GM19043 (cell line): ENCODE results near the gene CFAP92.
"Not testable (repeated sequence)": the region's sequence is repeated elsewhere in the genome, so short reads cannot be mapped to it uniquely, and the experiment has no call there.

Source experiments
- ATAC-seq: cut with Tn5 transposase; IDR thresholded peaks from one replicate; pipeline ENCODE4 v1.9.1; 2021; ENCODE audit warnings: low read depth; ENCODE audit not compliant: unreplicated experiment

Gene CFAP92

DNA sequence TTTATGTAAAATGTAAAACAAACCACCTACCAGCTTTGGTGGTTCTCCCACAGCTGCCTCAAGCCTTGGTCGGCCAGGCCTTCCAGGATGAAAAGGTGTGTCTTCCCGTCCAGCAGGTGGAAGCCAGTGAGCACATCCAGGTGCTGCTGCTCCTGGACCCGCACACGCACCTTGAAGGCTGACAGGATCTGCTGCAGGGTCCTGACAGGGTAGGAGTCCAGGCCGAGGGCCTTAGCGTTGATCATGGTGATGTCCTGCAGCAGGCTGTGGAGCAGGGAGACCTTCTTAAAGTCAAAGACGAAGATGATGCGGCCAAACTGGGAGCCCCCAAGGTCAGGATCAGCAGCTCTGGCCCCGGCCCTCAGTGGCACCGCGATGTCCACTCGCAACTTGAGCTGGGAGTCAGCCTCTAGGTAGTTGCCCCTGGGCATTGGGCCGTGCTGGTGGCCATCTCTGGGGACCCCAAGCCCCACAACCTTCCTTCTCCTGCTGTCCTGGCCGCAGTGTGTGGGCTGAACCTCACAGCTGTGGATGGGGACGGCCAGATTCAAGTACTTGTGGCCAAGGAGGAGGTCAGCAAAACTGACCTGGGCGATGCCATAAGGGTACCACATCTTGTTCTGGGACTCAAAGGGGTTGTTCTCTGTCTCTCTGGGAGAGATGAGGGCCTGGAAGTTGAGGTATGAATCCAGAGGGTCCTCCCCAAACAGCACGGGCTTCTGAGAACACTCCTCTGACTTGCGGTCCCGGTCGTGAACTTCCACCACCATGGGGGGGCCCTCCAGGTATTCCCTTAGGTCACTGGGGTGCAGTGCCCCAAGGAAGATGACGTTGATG is 48.6 kb downstream of the CFAP92 start:
- no peak for ATAC-seq

DNA sequence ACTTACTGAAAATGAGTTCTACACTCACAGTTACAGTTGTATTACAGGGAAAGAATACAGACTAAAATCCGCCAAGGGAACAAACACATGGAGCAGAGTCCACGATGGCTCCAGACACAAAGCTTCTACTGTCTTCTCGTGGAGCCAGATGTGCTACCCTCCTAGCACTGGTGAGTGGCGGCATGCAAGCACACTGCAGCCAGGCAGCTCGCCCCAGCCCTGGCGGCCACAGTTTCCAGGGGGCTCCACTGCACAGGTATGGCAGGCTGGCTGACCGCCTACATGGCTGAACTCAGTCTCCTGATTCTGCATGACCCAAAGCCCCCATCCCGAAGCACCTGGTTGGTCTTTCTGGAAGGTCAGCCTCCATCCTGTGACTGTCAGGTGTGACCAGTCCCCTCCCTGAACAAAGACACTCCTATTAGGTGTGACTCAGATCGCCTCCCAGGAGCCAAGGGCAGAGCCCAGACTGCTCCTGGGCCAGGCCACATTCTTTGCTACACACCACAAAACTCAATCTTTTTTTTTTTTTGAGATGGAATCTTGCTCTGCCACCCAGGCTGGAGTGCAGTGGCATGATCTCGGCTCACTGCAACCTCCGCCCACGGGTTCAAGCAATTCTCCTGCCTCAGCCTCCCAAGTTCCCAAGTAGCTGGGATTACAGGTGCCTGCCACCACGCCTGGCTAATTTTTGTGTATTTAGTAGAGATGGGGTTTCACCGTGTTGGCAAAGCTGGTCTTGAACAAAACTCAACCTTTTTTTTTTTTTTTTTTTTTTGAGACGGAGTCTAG is 51.5 kb downstream of the CFAP92 start:
- ATAC-seq, result no peak

DNA sequence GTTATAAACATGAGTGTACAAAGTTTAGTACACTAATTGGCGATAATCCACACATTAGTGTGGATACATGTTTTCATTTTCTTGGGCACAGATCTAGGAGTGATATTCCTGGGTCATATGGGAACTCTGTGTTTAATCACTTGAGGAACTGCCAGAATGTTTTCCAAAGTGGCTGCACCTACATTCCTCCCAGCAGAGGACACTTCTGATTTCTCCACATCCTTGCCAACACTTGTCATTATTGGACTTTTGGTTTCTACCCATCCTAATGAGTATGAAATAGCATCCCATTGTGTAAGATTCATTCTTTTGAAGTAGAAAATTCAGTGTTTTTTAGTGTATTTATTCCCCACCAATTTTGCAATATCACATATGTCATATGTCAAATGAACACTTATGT is 53.6 kb downstream of the CFAP92 start:
- ATAC-seq, result no peak

DNA sequence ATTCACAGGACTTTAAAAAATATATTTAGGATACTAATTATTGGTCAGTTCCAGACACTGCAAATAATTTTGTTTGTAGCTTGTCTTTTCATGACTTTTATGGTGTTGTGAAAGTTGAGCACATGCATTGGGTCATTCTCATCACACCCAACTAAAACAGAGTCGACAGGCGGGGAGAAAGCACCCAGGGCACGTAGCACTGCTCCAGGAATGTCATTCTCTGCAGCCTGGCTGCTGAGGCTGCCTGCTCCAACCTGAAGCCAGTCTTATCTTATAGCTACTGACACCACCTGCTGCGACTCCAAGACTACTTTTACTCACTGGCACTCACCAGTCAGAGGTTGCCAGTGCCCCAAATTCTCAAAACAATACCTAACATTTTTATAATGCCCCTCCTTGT is 57.5 kb downstream of the CFAP92 start:
- ATAC-seq, result no peak

DNA sequence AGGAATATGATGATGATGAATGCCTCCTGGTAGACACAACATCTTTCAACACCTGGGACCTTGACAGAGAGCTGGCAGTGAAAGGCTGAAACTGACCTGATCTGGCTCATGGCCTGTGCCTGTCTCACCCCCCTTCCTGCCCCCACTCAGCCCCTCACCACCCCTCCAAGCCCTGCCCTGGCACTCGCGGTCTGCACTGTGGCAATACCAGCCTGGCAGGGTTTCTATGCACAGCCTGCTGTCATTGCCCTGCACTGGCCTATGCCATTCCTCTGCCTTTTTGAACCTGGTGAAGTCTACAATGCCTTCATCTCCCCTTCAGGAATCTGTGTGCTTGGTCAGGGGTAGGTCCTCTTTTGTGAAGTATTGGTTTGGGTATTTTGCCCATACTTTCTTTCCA is 58.0 kb downstream of the CFAP92 start:
- ATAC-seq, result no peak

DNA sequence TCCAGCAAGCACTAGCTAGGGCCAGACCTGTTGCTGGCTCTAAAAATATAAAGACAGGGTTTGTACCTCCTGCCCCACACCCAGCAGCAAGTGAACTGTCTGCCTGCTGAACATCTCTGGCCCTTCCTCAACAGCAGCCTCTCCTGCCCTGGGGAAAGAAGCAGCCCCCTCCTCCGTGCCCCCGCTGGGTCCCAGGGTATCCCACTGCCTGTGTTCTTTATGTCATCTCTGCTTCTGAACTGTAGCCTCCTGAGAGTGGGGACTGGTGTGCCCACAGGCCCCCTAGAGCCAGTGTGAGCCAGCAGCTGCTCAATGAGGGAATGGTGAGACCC is 60.0 kb downstream of the CFAP92 start:
- no peak for ATAC-seq

DNA sequence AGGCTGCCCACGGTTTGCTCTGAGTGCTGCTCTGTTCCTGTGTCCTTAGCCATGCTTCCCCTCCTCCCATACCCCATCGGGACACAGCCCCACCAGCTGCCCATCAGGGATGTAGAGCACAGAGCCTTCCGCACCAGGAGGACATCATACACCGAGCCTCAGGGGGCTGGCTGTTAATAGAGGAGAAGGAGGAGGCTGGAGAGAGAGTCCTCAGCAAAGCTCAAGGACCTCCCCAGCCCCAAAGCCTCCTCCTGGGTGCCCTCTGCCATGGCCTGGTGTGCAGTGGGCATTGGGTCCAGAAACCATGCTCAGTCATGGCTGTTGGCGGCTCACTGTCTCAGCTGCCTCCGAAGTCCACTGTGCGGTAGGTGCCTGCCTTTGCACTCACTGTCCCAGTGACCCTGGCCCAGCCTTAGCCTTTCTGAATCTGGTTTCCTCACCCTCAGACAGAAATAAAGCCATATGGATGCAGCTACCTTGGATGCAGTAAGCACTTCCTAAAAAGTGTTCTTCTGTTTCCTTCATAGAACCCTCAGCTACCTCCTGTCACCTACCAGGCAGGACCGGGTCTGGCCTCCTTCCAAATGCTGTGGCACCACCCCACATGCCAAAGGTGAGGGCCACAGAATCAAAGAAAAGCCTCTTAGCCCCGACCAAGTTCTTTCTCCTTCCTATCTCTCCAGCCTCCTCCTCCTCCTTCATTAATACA is 60.5 kb downstream of the CFAP92 start:
- ATAC-seq, result no peak

DNA sequence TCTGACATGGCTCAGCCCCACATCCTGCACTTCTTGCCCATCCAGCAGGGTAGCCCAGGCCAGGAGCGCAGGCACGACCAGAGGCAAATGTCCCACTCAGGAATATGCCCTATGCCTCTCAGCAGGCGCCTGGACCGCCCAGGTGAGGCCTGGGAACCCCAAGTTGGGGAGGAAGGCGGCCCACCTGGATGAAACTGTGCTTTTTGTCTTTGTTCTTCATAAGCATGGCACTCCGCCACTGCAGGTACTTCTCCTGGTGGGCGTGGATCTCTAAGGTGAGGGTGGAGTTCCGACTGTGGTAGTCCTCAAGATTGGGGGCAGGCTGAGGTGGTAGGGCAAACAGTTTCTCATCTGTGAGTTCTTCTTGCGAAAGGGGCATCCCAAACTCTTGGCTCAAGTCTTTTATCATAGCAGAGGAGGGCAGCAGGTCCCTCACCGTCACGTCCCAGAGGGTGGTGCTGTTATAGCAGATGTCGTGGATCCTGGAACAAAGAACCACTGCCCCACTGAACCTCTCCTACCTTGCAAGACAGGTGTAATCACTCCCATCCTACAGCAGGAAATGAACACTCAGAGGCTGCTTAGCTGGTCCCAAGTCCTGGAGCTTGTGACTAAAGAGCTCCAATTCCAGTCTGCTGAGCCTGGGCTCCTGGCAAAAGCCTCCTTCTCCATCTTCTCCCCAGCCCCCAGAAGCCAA is 61.2 kb downstream of the CFAP92 start:
- no peak for ATAC-seq

DNA sequence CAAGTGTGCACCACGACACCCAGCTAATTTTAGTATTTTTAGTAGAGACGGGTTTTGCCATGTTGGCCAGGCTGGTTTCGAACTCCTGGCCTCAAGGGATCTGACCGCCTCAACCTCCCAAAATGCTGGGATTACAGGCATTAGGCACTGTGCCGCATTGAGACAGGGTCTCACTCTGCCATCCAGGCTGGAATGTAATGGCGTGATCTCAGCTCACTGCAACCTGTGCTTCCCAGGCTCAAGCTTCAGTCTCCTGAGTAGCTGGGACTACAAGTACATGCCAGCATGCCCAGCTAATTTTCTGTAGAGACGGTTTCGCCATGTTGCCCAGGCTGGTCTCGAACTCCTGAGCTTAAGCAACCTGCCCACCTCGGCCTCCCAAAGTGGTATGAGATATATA is 62.8 kb downstream of the CFAP92 start:
- ATAC-seq, result no peak

DNA sequence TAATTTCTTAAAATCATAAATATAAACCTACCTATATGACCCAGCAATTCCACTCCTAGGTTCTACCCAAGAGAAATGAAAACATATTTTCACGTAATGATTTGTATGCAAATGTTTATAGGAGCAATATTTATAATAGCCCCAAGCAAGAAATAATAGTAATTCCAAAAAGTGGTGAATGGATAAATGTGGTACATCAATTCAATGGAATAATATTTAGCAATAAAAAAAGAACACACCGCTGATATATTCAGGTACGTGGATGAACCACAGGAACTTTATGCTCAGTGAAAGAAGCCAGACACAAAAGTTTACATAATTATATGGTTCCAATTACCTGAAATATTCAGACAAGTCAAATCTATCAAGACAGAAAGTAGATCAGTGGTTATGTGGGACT is 64.5 kb downstream of the CFAP92 start:
- no peak for ATAC-seq

DNA sequence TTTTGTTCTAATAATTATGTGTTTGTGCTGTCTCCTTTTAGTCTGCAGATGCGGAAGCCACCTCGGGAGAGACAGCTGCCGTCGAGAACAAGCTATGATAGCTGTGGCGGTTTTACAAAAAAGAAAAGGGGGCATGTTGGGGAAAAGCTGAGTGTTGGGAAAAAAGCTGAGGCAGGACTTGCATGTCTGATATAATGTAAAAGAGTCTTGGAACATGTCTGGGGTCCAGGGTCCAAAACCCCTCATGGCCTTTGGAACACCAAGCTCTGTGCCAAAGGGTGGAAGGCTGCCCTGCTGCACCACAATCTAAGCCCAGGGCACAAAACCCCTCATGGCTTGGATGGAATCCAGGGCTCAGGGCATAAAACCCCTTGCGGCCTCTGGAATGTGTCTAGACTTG is 69.9 kb downstream of the CFAP92 start:
- not testable (repeated sequence) for ATAC-seq

DNA sequence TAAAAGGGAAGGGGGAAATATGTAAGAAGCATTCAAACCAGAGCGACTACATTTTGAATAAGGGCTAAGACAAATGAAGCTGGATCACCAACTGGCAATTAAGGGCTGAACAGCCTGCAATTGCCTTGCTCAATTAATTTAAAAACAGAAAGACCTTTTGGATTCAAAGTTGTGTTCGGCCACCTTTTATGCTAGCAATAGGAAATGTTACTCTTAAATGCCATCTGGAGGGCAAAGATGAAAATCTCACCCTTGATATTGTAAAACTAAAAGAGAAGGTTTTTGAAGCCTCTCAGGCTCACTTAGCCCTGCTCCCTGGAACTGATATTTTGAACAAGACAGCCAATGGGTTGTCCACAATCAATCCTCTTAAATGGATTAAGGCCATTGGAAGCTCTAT is 70.3 kb downstream of the CFAP92 start:
- no peak for ATAC-seq

DNA sequence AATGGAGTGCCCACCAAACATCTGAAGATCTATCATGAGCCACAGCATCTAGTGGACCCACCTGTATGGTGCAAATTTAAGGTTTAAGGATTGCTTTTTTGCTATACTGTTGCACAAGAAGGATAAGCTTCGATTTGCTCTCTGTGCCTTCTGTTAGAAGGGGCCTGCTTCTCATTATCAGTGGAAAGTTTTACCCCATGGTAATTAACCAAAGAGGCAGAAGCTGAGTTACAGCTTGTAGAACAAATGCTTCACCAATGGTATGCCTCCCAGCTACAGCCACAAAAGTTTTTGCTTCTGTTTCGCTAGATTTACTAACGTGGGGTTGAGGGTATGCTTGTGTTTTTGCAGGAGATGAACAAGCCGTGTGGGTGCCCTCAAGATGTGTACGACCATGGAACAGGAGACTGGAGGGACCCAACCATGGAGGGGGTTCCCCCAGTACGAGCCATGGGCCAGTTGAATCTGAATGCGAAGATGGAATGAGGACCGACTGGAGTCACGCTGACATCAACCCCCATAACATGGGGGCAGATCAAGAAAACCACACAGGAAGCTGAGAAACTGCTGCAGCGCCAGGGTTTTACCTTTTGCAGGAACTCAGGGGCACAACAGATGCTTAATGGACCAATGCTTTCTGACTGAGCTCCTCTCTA is 70.9 kb downstream of the CFAP92 start:
- ATAC-seq, result no peak

DNA sequence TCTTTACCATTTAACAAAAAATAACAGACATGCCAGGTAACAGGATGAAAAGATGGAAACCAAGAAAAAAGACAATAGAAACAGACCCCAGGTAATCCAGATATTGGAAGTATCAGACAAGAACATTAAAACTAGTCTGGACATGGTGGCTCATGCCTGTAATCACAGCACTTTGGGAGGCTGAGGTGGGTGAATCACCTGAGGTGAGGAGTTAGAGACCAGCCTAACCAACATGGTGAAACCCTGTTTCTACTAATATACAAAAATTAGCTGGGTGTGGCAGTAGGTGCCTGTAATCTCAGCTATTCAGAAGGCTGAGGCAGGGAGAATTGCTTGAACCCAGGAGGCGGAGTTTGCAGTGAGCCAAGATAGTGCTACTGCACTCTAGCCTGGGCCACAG is 73.9 kb downstream of the CFAP92 start:
- no peak for ATAC-seq

DNA sequence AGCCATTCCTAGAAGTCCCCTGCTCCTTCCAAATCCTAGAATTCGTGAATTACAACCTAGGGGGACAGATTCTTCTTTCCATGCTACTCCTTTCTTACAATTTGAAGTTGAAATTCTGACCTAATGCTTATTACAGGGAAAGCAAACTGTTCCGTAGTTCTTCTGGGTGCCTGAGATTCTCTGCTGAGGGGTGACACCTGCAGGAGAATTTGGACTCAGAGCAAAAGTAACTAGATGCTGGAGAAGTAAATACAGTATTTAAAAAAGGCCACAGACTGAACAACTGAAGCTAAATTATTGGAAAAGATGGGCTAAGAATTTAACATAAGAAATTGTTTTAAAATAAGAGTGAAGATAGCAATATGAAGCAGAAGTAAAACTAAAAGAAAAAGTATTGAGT is 76.6 kb downstream of the CFAP92 start:
- no peak for ATAC-seq

DNA sequence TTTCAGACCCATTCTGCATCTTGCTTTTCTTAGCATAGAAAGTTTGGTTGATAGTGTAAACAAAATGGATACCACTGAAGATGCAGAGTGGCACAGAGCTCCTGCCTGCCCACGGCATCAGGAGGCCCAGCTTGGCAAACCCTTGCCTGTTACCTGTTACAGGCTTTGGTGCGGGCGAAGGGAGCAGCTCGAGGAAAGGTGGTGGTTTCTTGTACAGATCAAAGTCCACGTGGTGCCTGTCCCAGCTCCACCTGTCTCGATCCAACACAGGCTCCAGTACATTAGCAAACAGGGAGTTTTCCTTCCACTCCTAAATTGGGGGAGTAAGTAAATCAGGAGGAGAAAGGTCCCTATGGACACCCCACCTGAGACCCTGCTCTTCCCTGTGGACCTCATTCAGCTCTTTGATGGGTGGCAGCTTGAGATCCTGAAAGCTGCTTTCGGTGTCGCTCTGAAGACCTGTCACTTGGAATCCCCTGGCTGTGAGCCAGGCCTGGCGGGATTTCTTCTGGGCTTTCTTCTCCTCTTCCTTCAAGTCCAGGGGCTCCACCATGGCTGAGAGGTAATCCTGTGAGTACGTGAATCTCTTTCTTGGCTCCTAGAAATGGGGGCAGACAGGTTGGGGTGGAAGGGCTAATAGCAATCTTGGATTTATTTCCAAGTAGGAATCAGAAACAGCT is 78.8 kb downstream of the CFAP92 start:
- ATAC-seq, result no peak

DNA sequence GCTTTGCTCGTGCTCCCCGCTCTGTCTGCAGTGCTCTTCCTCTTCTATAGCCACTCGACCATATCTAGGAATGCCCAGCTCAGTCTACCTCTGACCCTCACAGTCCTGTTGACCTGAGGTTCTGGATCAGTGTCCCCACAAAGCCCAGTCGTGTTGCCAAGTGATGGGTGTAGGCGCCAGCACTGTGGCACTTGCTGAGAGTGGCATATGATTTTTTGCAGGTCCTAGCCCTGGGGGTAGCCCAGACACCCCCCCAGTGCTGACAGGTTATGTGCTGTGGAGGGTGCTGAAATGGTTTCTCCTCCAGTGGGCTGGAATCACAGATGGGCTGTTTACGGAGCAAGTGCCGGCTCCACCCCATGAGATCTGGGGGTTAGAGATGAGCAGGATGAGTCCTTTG is 82.0 kb downstream of the CFAP92 start:
- ATAC-seq, result no peak

DNA sequence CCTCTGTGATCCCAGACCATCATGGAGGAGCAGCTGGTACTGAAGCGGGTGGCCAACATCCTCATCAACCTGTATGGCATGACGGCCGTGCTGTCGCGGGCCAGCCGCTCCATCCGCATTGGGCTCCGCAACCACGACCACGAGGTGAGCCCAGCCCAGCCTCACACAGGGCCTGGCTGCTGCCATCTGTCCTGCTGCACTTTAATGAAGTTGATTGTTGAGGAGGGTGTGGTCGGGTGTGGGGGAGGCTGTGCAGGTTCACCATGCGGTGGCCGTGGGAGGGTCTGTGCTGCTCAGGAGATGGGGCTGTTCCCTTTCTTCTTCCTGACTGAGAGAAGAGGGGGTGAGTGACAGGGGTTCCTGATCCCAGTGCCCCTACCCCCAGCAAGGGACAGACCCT is 83.9 kb downstream of the CFAP92 start:
- ATAC-seq, result no peak

DNA sequence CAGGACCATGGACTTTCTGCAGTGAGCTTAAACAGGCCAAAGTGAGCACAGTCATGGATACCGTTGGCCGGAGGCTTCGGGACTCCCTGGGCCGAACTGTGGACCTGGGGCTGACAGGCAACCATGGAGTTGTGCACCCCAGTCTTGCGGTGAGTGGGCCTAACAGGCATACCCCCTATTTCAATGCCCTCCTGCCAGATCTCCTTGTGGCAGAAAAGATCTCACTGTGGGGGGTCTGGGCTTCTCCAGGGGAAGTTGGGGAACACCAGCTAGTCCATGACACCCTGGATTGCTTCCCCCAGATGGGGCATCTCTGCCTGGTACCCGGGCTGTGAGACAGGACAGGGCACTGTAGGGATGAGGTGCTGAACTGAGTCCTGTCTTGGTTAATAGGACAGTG is 84.9 kb downstream of the CFAP92 start:
- ATAC-seq, result no peak
